Astrocyte of the spinal cord (primary cell): Measurements from ENCODE around the gene TBKBP1.

ENCODE experiments used
- DNase-seq: peaks from one replicate; pipeline ENCODE4 v3.0.0; 2011; ENCODE audit warnings: low read depth, low spot score
- H3K4me3 ChIP-seq: 2 replicates; pipeline ENCODE4 v1.5.1; 2011; ENCODE audit warnings: low read depth, mild to moderate bottlenecking, low read length, moderate library complexity
- in situ Hi-C: cut with HindIII; loops from 2 replicates; pipeline ENCODE4 v1.10.0; 2017; ENCODE audit warnings: low sequenced_read_pairs
- TF ChIP-seq, protein P1 (sequence below): IDR thresholded peaks from 2 replicates; pipeline ENCODE4 v1.5.1; 2012; ENCODE audit warnings: low read depth, mild to moderate bottlenecking, low read length, inconsistent platforms

The TBKBP1 gene

DNA sequence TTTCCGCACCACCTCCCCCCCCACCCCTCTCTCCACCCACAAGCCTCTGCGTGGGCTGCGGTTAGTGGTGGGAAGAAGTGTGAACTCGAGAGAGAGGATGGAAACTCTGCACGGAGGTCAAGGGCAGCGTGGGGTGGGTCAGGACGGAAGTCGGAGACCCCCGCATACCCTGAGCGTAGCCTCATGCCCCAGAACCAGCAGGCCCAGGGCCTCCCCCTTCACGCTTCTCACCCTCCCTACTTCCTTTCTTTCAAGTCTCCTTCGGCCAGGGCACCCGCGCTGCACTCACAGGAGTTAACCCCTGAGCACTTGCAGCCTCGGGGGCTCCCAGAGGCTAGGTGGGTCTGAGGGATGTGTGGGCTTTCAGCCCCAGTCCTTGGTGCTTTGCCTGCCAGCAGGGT, 9.2 kb downstream of the TBKBP1 start:
- no peak overlapping the region for H3K4me3 ChIP-seq
- TF ChIP-seq, protein P1, sequence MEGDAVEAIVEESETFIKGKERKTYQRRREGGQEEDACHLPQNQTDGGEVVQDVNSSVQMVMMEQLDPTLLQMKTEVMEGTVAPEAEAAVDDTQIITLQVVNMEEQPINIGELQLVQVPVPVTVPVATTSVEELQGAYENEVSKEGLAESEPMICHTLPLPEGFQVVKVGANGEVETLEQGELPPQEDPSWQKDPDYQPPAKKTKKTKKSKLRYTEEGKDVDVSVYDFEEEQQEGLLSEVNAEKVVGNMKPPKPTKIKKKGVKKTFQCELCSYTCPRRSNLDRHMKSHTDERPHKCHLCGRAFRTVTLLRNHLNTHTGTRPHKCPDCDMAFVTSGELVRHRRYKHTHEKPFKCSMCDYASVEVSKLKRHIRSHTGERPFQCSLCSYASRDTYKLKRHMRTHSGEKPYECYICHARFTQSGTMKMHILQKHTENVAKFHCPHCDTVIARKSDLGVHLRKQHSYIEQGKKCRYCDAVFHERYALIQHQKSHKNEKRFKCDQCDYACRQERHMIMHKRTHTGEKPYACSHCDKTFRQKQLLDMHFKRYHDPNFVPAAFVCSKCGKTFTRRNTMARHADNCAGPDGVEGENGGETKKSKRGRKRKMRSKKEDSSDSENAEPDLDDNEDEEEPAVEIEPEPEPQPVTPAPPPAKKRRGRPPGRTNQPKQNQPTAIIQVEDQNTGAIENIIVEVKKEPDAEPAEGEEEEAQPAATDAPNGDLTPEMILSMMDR = no peak
- in situ Hi-C loops = no loop called here
- no peak for DNase-seq

DNA sequence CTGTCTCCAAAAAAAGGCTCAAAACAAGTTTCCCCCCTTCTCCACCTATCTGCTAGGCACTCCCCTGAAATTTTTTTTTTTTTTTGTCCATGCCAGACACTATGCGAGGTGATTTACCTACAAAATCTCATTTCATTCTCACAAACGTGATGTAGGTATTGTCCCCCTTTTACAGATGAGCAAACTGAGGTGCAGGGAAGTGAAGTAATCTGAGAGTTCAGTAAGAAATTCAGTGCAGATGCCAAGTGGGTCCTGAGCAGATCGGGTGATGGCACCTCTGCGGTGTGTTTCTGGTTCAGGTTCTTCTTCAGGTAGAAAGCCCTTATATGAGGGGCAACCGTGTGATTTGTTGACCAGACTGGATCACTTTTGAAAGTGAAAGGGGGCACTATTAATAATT, 9.7 kb downstream of the TBKBP1 start:
- TF ChIP-seq, protein P1 = no peak
- DNase-seq = no peak
- no peak overlapping the region for H3K4me3 ChIP-seq
- in situ Hi-C loops = no loop called here

DNA sequence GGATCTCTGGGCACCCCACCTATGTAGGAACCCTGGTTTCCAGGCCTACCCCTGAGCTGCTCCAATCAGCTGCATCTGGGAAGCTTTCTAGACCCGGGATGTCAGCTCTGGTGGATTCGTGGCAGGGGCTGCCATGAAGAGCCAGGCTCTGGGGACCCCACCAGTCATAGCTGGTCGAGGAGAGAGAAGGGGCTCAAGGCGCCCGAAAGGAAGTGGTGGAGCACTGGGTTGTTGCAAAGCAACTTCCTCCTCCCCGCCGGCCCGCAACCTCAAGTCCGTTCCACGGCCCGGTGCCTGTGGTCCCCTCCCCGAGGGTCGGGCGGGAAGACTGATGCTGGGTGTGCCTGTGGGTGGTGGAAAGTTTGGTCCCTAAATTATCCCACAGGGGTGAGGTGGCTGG, 10.2 kb downstream of the TBKBP1 start:
- TF ChIP-seq, protein P1 = no peak
- no peak overlapping the region for H3K4me3 ChIP-seq
- DNase-seq = no peak
- in situ Hi-C loops = no loop called here

DNA sequence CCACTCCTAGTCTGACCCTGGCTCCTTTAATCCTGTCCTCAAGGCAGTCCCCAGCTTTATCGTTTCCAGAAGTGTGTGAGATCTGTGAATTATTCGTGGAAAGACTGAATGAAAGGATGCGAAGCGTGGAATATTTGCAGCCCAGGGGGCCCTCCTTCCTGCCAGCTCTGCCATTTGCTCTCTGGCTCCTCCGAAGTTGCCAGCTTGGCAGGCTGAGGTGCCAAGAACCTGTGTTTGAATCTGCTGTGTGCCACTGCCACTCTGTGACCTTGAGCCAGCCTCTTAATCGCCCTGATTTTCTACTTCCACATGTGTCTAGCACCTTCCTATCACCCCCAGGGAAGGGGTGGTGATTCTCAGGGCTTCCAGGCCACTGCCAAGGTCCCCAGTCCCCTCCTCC, 10.8 kb downstream of the TBKBP1 start:
- no peak overlapping the region for H3K4me3 ChIP-seq
- in situ Hi-C loops = no loop called here
- TF ChIP-seq, protein P1 = no peak
- DNase-seq = no peak

DNA sequence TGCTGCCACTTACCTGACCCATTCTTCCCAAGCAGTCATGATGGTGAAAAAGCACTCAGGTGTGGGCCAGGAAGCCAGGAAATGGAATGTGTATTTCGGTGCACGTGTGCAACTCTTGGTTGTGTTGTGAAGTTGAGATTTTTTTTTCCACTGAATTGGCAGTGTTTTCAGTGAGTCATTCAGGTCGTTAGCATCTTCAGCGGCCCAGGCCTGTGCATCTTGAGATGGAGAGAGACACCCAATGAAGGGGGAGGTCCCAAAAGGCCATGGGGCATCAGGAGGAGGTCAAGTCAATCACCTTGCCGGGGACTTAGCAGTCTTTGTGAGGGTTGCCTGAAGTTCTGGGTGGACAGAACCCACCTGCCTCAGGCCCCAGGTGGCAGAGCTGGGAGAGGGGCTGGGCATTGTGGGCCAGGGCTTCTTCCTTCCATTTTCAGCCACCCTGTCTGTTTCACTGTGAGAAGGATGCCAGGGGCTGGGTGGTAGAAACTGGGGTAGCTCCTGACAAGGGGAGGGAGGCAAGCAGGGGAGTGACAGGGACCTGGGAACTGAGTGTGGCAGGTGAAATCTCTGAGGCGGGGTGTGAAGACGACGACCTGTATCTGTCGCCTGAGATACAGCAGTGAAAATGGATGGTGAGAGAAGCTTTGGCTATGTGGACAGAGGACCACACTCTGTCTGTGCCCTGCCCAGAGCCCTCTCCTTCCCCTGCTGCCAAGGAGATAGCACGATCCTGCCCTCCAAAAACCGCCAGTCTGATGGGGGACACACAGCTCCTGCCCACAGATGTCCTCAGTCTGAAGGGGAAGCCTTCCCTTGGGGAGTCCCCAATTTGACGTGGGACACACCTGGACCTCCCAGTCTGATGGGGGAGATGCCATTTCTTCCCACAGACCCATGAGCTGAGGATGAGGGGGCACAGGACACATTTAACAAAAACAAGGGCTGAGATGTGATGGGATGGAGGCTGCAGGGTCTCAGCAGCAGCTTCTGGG, 11.9 kb downstream of the TBKBP1 start:
- TF ChIP-seq, protein P1 = no peak
- no peak for DNase-seq

DNA sequence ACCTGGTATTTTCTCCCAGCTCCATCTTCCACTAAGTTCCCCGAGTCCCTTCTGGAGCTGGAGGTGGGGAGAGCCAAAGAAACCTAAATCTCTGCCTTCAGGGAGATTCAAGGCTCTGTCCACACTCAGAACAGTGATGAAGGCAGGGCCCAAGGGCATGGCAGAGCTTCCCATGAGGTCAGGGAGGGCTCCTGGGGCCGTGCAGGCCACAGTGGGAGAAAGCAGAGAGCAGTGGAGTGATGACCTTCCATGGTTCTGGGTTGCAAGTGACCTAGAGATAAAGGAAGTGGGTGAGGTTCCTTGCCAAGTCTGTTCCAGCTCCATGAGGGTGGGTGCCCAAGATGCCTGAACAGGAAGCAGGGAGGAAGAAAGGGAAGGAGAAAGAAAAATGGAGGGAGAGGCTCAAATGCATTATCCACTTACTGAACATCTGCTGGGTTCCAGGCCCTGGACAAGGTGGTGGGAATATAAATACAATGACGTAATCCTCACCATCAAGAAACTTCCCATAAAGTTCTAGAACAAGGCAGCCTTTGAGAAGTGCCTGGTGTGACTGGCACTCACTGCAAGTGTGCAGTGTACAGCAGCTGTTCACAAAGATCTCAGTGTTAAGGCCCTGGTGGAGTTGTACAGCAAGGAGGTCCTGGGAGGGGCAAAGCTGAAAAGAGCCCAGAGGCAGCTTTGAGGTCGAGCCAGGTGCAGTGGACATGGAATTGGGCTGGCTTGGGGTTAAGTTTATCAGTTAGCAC, 13.3 kb downstream of the TBKBP1 start:
- no peak overlapping the region for H3K4me3 ChIP-seq
- in situ Hi-C loops = no loop called here
- TF ChIP-seq, protein P1 = no peak
- DNase-seq = no peak

More for the DNA sequence above, 11.9 kb downstream of the TBKBP1 start:
- in situ Hi-C loops = no loop called here
- H3K4me3 ChIP-seq = no peak overlapping the region
